ENCODE data around the gene ZNF341.

ZNF341 gene

DNA sequence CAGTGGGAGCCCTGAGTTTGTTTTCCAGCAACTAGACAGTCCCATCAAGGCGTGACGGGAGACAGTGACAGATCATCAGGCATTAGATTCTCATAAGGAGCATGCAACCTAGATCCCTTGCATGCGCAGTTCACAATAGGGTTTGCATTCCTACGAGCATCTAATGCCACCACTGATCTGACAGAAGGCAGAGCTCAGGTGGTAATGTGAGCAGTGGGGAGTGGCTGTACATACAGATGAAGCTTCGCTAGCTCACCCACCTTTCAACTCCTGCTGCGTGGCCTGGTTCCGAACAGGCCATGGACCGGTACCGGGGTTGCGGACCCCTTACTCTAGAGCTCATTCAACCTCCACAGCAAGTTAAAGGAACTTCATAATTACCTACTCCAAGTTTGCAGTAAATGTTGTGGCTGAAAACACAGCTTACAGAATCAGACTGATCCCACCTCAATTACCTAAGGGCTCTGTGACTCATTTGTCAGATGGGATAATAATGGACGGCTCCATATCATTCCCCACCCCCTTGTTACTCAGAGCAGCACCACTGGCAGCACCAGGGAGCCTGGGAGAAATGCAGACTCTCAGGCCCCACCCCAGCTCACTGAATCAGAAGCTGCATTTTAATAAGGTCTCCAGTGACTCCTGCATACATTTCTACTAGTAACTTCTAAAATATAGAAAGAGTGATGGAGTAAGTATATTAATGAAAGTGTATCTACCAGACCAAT, 27.4 kb upstream of the ZNF341 start:
- TF ChIP-seq, protein P1, sequence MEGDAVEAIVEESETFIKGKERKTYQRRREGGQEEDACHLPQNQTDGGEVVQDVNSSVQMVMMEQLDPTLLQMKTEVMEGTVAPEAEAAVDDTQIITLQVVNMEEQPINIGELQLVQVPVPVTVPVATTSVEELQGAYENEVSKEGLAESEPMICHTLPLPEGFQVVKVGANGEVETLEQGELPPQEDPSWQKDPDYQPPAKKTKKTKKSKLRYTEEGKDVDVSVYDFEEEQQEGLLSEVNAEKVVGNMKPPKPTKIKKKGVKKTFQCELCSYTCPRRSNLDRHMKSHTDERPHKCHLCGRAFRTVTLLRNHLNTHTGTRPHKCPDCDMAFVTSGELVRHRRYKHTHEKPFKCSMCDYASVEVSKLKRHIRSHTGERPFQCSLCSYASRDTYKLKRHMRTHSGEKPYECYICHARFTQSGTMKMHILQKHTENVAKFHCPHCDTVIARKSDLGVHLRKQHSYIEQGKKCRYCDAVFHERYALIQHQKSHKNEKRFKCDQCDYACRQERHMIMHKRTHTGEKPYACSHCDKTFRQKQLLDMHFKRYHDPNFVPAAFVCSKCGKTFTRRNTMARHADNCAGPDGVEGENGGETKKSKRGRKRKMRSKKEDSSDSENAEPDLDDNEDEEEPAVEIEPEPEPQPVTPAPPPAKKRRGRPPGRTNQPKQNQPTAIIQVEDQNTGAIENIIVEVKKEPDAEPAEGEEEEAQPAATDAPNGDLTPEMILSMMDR (conservative IDR thresholded peaks at IDR 0.05; ENCODE audit: low read length) = no peak
- DNase-seq (ENCODE audit: low read depth) = no peak
- H3K4me3 ChIP-seq (ENCODE audit: low read length) = no peak overlapping the region

DNA sequence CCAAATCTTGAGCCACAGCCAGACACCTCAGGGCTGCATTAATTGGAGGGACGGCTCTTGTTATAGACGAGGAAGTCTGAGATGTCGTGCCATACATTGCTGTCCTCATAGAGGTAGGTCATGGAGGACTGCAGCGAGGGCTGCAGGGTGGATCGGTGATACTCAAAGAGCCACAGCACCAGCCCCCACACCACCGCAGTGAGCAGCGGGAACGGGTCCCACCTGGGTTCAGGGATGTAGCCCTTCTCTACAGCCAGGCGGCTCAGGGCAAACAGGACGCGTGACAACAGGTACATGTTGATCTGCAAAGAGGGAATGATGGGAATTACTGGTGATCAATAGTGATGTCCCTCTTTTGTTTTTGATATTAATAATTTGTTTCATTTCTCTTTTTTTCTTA, 24.1 kb upstream of the ZNF341 start:
- TF ChIP-seq, protein P1 (conservative IDR thresholded peaks at IDR 0.05; ENCODE audit: low read length) = no peak

DNA sequence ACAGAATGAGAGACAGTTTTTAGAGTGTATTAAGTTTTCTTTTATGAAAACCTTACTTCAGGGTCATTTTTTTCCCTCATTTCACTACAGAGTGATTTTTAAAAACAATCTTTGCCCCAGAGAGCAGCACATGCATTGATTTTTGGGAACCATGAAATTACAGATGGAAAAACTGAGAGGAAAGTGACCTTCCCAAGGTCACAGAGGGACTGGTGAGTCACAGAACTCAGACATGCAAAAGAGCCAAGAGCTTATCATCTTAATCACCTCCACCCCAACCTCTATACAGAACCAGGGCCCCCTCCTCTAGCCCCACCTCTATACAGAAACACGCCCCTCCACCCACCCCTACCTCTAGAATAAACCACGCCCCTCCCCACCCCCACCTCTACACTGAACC, 22.4 kb upstream of the ZNF341 start:
- TF ChIP-seq, protein P1 (conservative IDR thresholded peaks at IDR 0.05; ENCODE audit: low read length) = no peak
- H3K4me3 ChIP-seq (ENCODE audit: low read length) = no peak overlapping the region
- no peak for DNase-seq (ENCODE audit: low read depth)

More for the DNA sequence above, 24.1 kb upstream of the ZNF341 start:
- no peak overlapping the region for H3K4me3 ChIP-seq (ENCODE audit: low read length)
- DNase-seq (ENCODE audit: low read depth) = no peak

DNA sequence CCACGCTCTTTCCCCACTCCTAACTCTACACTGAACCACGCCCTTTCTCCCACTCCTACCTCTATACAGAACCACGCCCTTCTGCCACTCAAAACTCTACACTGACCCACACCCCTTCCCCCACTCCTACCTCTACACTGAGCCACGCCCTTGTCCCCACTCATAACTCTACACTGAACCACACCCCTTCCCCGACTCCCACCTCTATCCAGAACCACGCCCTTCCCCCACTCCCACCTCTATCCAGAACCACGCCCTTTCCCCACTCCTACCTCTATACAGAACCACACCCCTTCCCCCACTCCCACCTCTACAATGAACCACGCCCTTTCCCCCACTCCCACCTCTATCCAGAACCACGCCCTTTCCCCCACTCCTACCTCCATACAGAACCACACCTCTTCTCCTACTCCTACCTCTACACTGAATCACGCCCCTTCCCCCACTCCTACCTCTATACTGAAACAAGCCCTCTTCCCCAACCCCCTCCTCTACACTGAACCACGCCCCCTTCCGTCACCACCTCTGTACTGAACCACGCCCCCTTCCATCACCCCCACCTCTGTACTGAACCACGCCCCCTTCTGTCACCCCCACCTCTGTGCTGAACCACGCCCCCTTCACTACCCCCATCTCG, 21.8 kb upstream of the ZNF341 start:
- no peak overlapping the region for H3K4me3 ChIP-seq (ENCODE audit: low read length)
- DNase-seq (ENCODE audit: low read depth) = no peak
- TF ChIP-seq, protein P1 (conservative IDR thresholded peaks at IDR 0.05; ENCODE audit: low read length) = no peak

DNA sequence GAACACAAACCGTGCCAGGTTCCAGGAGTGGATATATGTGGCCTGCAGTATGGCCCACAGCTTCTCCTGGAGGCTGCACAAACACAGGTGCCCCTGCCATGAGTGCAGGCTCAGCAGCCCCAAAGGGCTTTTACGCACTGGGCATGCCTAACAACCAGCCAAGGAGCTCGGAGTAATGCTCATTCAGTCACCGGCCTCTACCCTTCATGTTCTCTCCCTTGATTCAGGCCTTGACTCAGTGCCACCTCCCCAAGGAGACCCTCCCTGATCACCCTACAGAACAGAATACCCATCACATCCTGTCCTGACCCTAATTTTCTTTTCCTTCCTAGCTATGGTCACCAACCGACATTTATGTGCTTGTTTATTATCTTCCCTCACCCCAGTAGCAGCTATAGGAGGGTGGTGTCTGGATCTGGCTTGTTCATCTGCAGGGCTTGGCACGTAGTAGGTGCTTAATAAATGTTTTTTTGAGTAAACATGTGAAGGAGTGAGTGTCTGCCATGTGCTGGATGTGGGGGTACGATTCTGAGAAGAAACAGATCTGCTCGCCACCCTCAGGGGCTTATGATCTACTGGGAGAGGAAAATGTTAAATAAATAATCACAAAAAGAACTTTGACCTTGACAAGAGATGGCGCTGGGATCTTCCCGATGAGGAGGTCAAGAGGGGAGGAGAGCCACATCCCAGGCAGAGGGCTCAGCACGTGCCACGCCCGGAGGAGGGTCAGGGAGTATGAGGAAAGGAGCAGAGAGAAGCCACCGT, 20.9 kb upstream of the ZNF341 start:
- TF ChIP-seq, protein P1 (conservative IDR thresholded peaks at IDR 0.05; ENCODE audit: low read length) = no peak
- no peak for DNase-seq (ENCODE audit: low read depth)

DNA sequence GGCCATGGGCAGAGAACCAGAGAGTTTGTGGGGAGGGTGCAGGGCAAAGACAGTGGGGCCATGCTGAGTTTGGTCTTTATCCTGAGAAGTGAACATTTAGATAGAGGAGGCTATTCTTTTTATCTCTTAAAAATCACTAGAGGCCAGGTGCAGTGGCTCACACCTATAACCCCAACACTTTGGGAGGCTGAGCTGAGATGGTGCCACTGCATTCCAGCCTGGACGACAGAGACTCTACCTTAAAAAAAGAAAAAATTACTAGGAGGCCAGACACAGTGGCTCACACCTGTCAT, 20.4 kb upstream of the ZNF341 start:
- H3K4me3 ChIP-seq (ENCODE audit: low read length) = no peak overlapping the region
- TF ChIP-seq, protein P1 (conservative IDR thresholded peaks at IDR 0.05; ENCODE audit: low read length) = no peak
- no peak for DNase-seq (ENCODE audit: low read depth)

More for the DNA sequence above, 20.9 kb upstream of the ZNF341 start:
- no peak overlapping the region for H3K4me3 ChIP-seq (ENCODE audit: low read length)

All from AG10803 (cell line).